ENCODE results near the gene ATP6V0E1.
A peak's percentile ranks its signal among the peaks of the same experiment; 100 is the strongest.

The ATP6V0E1 gene

GRCh38 chr5:173056783-173057061 lies 73.2 kb downstream of the ATP6V0E1 start:
- Histone ChIP-seq H3K27me3 (ENCODE audit: insufficient read depth, poor library complexity, severe bottlenecking) (no peaks in the 10 kb centered on the region), H3K4me3 (replicated peaks; ENCODE audit: insufficient read depth, low read length) (peak overlapping the region; percentile 99), H3K27ac (replicated peaks) (peak overlapping the region; percentile 29; the same call in 1 of the 2 replicates)
- no peak for DNase-seq (ENCODE audit: low read depth in 1 of 2, low spot score in 1 of 2)
- no peak for TF ChIP-seq REST (IDR thresholded peaks at IDR 0.05; ENCODE audit: insufficient replicate concordance, low read depth)

GRCh38 chr5:173057062-173057924 lies 73.7 kb downstream of the ATP6V0E1 start:
- H3K4me3 ChIP-seq (replicated peaks; ENCODE audit: insufficient read depth, low read length), result peak overlapping the region; percentile 99
- TF ChIP-seq GABPA (IDR thresholded peaks at IDR 0.05; ENCODE audit: low read depth) (peak; percentile 51; the same call in 1 of the 2 replicates), POLR2AphosphoS5 (IDR thresholded peaks at IDR 0.05; ENCODE audit: low read depth) (no peak)
- H3K27ac ChIP-seq (replicated peaks), result peak overlapping the region; percentile 58
- peak; percentile 89 to 98 for DNase-seq (ENCODE audit: low read depth in 1 of 2, low spot score in 1 of 2)
- no peaks in the 10 kb centered on the region for H3K27me3 ChIP-seq (ENCODE audit: insufficient read depth, poor library complexity, severe bottlenecking)

GRCh38 chr5:173062141-173062540 lies 78.6 kb downstream of the ATP6V0E1 start:
- Histone ChIP-seq H3K4me3 (replicated peaks; ENCODE audit: insufficient read depth, low read length) (no peak overlapping the region), H3K27me3 (ENCODE audit: insufficient read depth, poor library complexity, severe bottlenecking) (no peaks in the 10 kb centered on the region), H3K27ac (replicated peaks) (no peak overlapping the region)
- no peak for DNase-seq (ENCODE audit: low read depth in 1 of 2, low spot score in 1 of 2)
- TF ChIP-seq GABPA (IDR thresholded peaks at IDR 0.05; ENCODE audit: low read depth), result no peak

GRCh38 chr5:173065155-173065554 lies 81.6 kb downstream of the ATP6V0E1 start:
- Histone ChIP-seq H3K27ac (replicated peaks) (no peak overlapping the region; the same call in 1 of the 2 replicates), H3K27me3 (ENCODE audit: insufficient read depth, poor library complexity, severe bottlenecking) (no peaks in the 10 kb centered on the region), H3K4me3 (replicated peaks; ENCODE audit: insufficient read depth, low read length) (no peak overlapping the region)
- TF ChIP-seq GABPA (IDR thresholded peaks at IDR 0.05; ENCODE audit: low read depth) (no peak), REST (IDR thresholded peaks at IDR 0.05; ENCODE audit: insufficient replicate concordance, low read depth) (no peak), POLR2AphosphoS5 (IDR thresholded peaks at IDR 0.05; ENCODE audit: low read depth) (no peak), SPI1 (IDR thresholded peaks at IDR 0.05; ENCODE audit: borderline replicate concordance, low read depth) (no peak), CTCF (IDR thresholded peaks at IDR 0.05; ENCODE audit: insufficient read depth, low read length) (no peak)
- no peak for DNase-seq (ENCODE audit: low read depth in 1 of 2, low spot score in 1 of 2)

- TF ChIP-seq POLR2AphosphoS5 (IDR thresholded peaks at IDR 0.05; ENCODE audit: low read depth) (no peak), SPI1 (IDR thresholded peaks at IDR 0.05; ENCODE audit: borderline replicate concordance, low read depth) (no peak), REST (IDR thresholded peaks at IDR 0.05; ENCODE audit: insufficient replicate concordance, low read depth) (no peak), CTCF (IDR thresholded peaks at IDR 0.05; ENCODE audit: insufficient read depth, low read length) (no peak), GABPA (IDR thresholded peaks at IDR 0.05; ENCODE audit: low read depth) (no peak)
- Histone ChIP-seq H3K4me3 (replicated peaks; ENCODE audit: insufficient read depth, low read length) (no peak overlapping the region), H3K27ac (replicated peaks) (no peak overlapping the region), H3K27me3 (ENCODE audit: insufficient read depth, poor library complexity, severe bottlenecking) (no peaks in the 10 kb centered on the region)
- DNase-seq (ENCODE audit: low read depth in 1 of 2, low spot score in 1 of 2), result peak in 1 of 2 experiments; percentile 19
Measured at GRCh38 chr5:173069671-173070070, 86.1 kb downstream of the ATP6V0E1 start.

Data from HL-60 (cell line).